Measurements from ENCODE around the gene TTL. TPM values are rescaled to one million over a fixed set of nuclear protein-coding genes. Genes with fewer than 3 reads are reported as not detected.

Gene TTL
- total RNA-seq, 4 donors from 2014 or later = 12.0 to 22.2 (median 19.0) TPM

GRCh38 chr2:112580084-112580483, 98.1 kb downstream of the TTL start:
- 94% methylated on average over 7 of the region's 7 CpGs for WGBS, 2 donors
- no peaks in the 10 kb centered on the region for H3K27me3 ChIP-seq
- H3K27ac ChIP-seq = no peak overlapping the region
- TF ChIP-seq POLR2A (IDR thresholded peaks at IDR 0.05) (no peak), CTCF (IDR thresholded peaks at IDR 0.05) (no peak)
- no peak overlapping the region for H3K4me3 ChIP-seq (replicated peaks in 1 of 3)
- no peak for DNase-seq
- peaks cover 8 to 10% of the 10 kb centered on the region in 2 donors for H3K4me1 ChIP-seq
- peaks cover 4 to 5% of the 10 kb centered on the region in 2 donors for H3K36me3 ChIP-seq
- intact Hi-C loops (cut with DNase I) = no loop called here
- H3K9me3 ChIP-seq = no peaks in the 10 kb centered on the region

- Histone ChIP-seq H3K27me3 (no peaks in the 10 kb centered on the region), H3K27ac (no peak overlapping the region), H3K36me3 (peaks cover 0 to 7% of the 10 kb centered on the region in 2 donors), H3K4me1 (peaks cover 15 to 18% of the 10 kb centered on the region in 2 donors), H3K9me3 (no peaks in the 10 kb centered on the region), H3K4me3 (replicated peaks in 1 of 3) (no peak overlapping the region)
- WGBS, 2 donors = 38 to 42% methylated on average over 10 of the region's 10 CpGs
- TF ChIP-seq CTCF (IDR thresholded peaks at IDR 0.05) = peak; percentile 30 to 63 (median 48)
- TF ChIP-seq POLR2A (IDR thresholded peaks at IDR 0.05) = no peak
- intact Hi-C loops (cut with DNase I) = no loop called here
- DNase-seq = peak; percentile 28 to 41
These were observed 100.4 kb downstream of the TTL start for GRCh38 chr2:112582314-112582746.

GRCh38 chr2:112583497-112584133, 101.7 kb downstream of the TTL start:
- Histone ChIP-seq H3K4me1 (peaks cover 15 to 18% of the 10 kb centered on the region in 2 donors), H3K27ac (peak overlapping the region; percentile 83 to 96 (median 95)), H3K27me3 (no peaks in the 10 kb centered on the region), H3K4me3 (replicated peaks in 1 of 3) (peak overlapping the region; percentile 28 to 64 (median 56)), H3K9me3 (no peaks in the 10 kb centered on the region), H3K36me3 (peaks cover 0 to 11% of the 10 kb centered on the region in 2 donors)
- WGBS, 2 donors = 36 to 37% methylated on average over 17 to 19 of the region's 19 CpGs
- intact Hi-C loops (cut with DNase I) = no loop called here
- no peak for TF ChIP-seq POLR2A (IDR thresholded peaks at IDR 0.05)
- TF ChIP-seq CTCF (IDR thresholded peaks at IDR 0.05) = no peak
- no peak for DNase-seq

- H3K9me3 ChIP-seq = no peaks in the 10 kb centered on the region
- peak within 1 kb of the TSS; percentile 56 to 66 (median 64) for H3K4me3 ChIP-seq (replicated peaks in 1 of 3)
- intact Hi-C loops (cut with DNase I) = no loop called here
- peaks cover 15 to 18% of the 10 kb centered on the region in 2 donors for H3K4me1 ChIP-seq
- H3K27ac ChIP-seq = peak within 1 kb of the TSS; percentile 83 to 96 (median 95)
- no peaks in the 10 kb centered on the region for H3K27me3 ChIP-seq
- H3K36me3 ChIP-seq = peaks cover 0 to 11% of the 10 kb centered on the region in 2 donors
- DNase-seq = peak; percentile 97 to 98
- WGBS, 2 donors = 1% methylated on average over 41 to 52 of the region's 54 CpGs
- peak in 1 of 2 donors; percentile 75 for TF ChIP-seq POLR2A (IDR thresholded peaks at IDR 0.05)
- TF ChIP-seq CTCF (IDR thresholded peaks at IDR 0.05) = peak in 2 of 6 experiments; percentile 15 to 38
These were observed 102.4 kb downstream of the TTL start, which contains the start of gene CHCHD5 for GRCh38 chr2:112584134-112584890. Gene CHCHD5, plus strand, starts transcription at chr2:112584609. Its CDS starts 39 bp downstream, at chr2:112584648.
